Esophagus squamous epithelium (tissue), 4 donors: ENCODE data around the gene NUP188.

ENCODE experiments used
- CTCF ChIP-seq, 6 experiments: fragments of 450-650 bp in 4 of 6; fragments of 200-600 bp in 2 of 6; sonication (generic) in 2 of 6; IDR thresholded peaks; one replicate each; pipeline ENCODE4 v1.5.1; 2016 to 2019; ENCODE audit warnings: antibody characterized with exemption in 6 of 6, mild to moderate bottlenecking in 4 of 6, moderate library complexity in 4 of 6
- POLR2A ChIP-seq, 4 donors: fragments of 450-650 bp; IDR thresholded peaks; one replicate each; pipeline ENCODE4 v1.6.1; 2017; ENCODE audit warnings: antibody characterized with exemption in 4 of 4, mild to moderate bottlenecking in 4 of 4, moderate library complexity in 3 of 4

GRCh38 chr9:129033216-129033615, 85.7 kb downstream of the NUP188 start:
- no peak for TF ChIP-seq CTCF (IDR thresholded peaks at IDR 0.05)
- no peak for TF ChIP-seq POLR2A (IDR thresholded peaks at IDR 0.05)
